Uterus (tissue), 2 donors: ENCODE measurements around the gene OSBPL8.

Experiments
- CTCF ChIP-seq, 4 experiments: fragments of 200-600 bp in 2 of 4; fragments of 450-650 bp in 2 of 4; sonication (generic) in 2 of 4; IDR thresholded peaks; one replicate each; pipeline ENCODE4 v1.5.1; 2016 to 2019; ENCODE audit warnings: antibody characterized with exemption in 4 of 4, mild to moderate bottlenecking in 2 of 4, moderate library complexity in 1 of 4
- POLR2A ChIP-seq, 2 donors: fragments of 450-650 bp; IDR thresholded peaks; one replicate each; pipeline ENCODE4 v1.6.1; 2016; ENCODE audit warnings: antibody characterized with exemption in 2 of 2, mild to moderate bottlenecking in 1 of 2, moderate library complexity in 1 of 2

GRCh38 chr12:76464631-76465166 lies 94.9 kb downstream of the OSBPL8 start:
- TF ChIP-seq CTCF (IDR thresholded peaks at IDR 0.05), result no peak
- TF ChIP-seq POLR2A (IDR thresholded peaks at IDR 0.05), result no peak
